GM21528 (cell line): ENCODE measurements around the gene RYR2.

Source experiments
- ATAC-seq: cut with Tn5 transposase; IDR thresholded peaks from one replicate; pipeline ENCODE4 v1.9.1; 2021; ENCODE audit warnings: mild to moderate bottlenecking, moderate library complexity; ENCODE audit not compliant: unreplicated experiment, low FRiP score

The RYR2 gene

GRCh38 chr1:237868817-237869600, 827.0 kb downstream of the RYR2 start:
- ATAC-seq, result no peak

GRCh38 chr1:237873487-237874211, 831.7 kb downstream of the RYR2 start:
- ATAC-seq, result no peak

GRCh38 chr1:237875291-237875690, 833.3 kb downstream of the RYR2 start:
- ATAC-seq, result no peak

- no peak for ATAC-seq
Observed at GRCh38 chr1:237877631-237878030, 835.6 kb downstream of the RYR2 start.

GRCh38 chr1:237878406-237878805, 836.4 kb downstream of the RYR2 start:
- no peak for ATAC-seq

GRCh38 chr1:237879195-237879594, 837.2 kb downstream of the RYR2 start:
- no peak for ATAC-seq
